ENCODE results near the gene PCDHGC4. TPM values are rescaled to one million over a fixed set of nuclear protein-coding genes. Genes with fewer than 3 reads are reported as not detected.

Gene PCDHGC4
- total and polyA plus RNA-seq, 2 donors (not counting 3 experiments of a cell fraction or from before 2014, with no cell fraction given), result 0.25 to 2.1 TPM

- FAIRE-seq, result no peak
- no peak overlapping the region for H2AFZ ChIP-seq (ENCODE audit: low read depth, low read length)
- no peaks in the 10 kb centered on the region for H3K79me2 ChIP-seq (ENCODE audit: control insufficient read depth, insufficient read depth, low read length)
- intact Hi-C loops (cut with micrococcal nuclease) (no loop called here), dilution Hi-C loops (cut with MboI; ENCODE audit: extremely low pct_ligation_motif_present, low sequenced_read_pairs) (no loop called here)
- no TSS peak for BruUV-seq (replicated peaks)
- peaks cover 5% of the 10 kb centered on the region for H3K4me1 ChIP-seq (ENCODE audit: control insufficient read depth, extremely low read depth, insufficient read depth, low read length)
- H4K20me1 ChIP-seq (replicated peaks; ENCODE audit: control insufficient read depth, extremely low read depth, insufficient read depth, low read length), result no peaks in the 10 kb centered on the region
- no peak for DNase-seq (ENCODE audit: low read depth, low spot score)
- H3K9ac ChIP-seq (replicated peaks; ENCODE audit: extremely low read depth, insufficient read depth, low read length), result no peak overlapping the region
- no peak overlapping the region for H3K4me2 ChIP-seq (ENCODE audit: insufficient read depth, low read length)
- H3K9me3 ChIP-seq (replicated peaks; ENCODE audit: control insufficient read depth, insufficient read depth, low read length), result no peaks in the 10 kb centered on the region
- ChIA-PET CTCF (interaction anchor here (1.1 to 1.7 kb wide), 2 partner anchors 14 to 69 kb away, joined by 5 to 10 read pairs; partner anchors contain the start of genes PCDHGA11 and PCDHGC3), POLR2A (no interaction called here)
- H3K36me3 ChIP-seq (ENCODE audit: control insufficient read depth in 2 of 2, extremely low read depth in 1 of 2, insufficient read depth in 2 of 2, low read length in 2 of 2), result no peaks in the 10 kb centered on the region
- no peak overlapping the region for H3K27ac ChIP-seq (ENCODE audit: insufficient read depth, low read depth, low read length)
- no peaks in the 10 kb centered on the region for H3K9me1 ChIP-seq (replicated peaks; ENCODE audit: control insufficient read depth, extremely low read depth, insufficient read depth, low read length)
- no peak for TF ChIP-seq GATA2 (IDR thresholded peaks at IDR 0.05; ENCODE audit: insufficient read depth, insufficient read length, low read depth, low read length)
- no peak for TF ChIP-seq JUN (IDR thresholded peaks at IDR 0.05; ENCODE audit: borderline replicate concordance, insufficient read depth, insufficient read length, low read depth)
- TF ChIP-seq POLR2A (IDR thresholded peaks at IDR 0.05; ENCODE audit: low read depth, low read length), result no peak
- no peak for TF ChIP-seq POLR2AphosphoS5 (IDR thresholded peaks at IDR 0.05; ENCODE audit: insufficient read depth, low read depth, low read length)
- TF ChIP-seq MAX (IDR thresholded peaks at IDR 0.05; ENCODE audit: insufficient read depth, insufficient read length), result no peak
- TF ChIP-seq FOS (IDR thresholded peaks at IDR 0.05; ENCODE audit: borderline replicate concordance, insufficient read depth, low read length), result no peak
- no peak for TF ChIP-seq MYC (IDR thresholded peaks at IDR 0.05; ENCODE audit: low read depth, low read length)
- TF ChIP-seq EZH2 (IDR thresholded peaks at IDR 0.05; ENCODE audit: borderline replicate concordance, low read depth, low read length, severe bottlenecking), result no peak
- TF ChIP-seq, protein P1, sequence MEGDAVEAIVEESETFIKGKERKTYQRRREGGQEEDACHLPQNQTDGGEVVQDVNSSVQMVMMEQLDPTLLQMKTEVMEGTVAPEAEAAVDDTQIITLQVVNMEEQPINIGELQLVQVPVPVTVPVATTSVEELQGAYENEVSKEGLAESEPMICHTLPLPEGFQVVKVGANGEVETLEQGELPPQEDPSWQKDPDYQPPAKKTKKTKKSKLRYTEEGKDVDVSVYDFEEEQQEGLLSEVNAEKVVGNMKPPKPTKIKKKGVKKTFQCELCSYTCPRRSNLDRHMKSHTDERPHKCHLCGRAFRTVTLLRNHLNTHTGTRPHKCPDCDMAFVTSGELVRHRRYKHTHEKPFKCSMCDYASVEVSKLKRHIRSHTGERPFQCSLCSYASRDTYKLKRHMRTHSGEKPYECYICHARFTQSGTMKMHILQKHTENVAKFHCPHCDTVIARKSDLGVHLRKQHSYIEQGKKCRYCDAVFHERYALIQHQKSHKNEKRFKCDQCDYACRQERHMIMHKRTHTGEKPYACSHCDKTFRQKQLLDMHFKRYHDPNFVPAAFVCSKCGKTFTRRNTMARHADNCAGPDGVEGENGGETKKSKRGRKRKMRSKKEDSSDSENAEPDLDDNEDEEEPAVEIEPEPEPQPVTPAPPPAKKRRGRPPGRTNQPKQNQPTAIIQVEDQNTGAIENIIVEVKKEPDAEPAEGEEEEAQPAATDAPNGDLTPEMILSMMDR (IDR thresholded peaks at IDR 0.05; ENCODE audit: extremely low read depth in 1 of 2, insufficient read depth in 1 of 2, low read depth in 1 of 2, low read length in 2 of 2), result no peak
- H3K4me3 ChIP-seq (replicated peaks in 1 of 3; ENCODE audit: insufficient read depth in 1 of 3, low read depth in 1 of 3, low read length in 3 of 3), result no peak overlapping the region
- H3K27me3 ChIP-seq (ENCODE audit: control insufficient read depth in 2 of 2, insufficient read depth in 2 of 2, low read length in 2 of 2), result peaks cover 10 to 33% of the 10 kb centered on the region in 2 experiments
These were observed 5.0 kb downstream of the PCDHGC4 start for GRCh38 chr5:141489841-141490240.
